ENCODE results near the gene CSN2.

DNA sequence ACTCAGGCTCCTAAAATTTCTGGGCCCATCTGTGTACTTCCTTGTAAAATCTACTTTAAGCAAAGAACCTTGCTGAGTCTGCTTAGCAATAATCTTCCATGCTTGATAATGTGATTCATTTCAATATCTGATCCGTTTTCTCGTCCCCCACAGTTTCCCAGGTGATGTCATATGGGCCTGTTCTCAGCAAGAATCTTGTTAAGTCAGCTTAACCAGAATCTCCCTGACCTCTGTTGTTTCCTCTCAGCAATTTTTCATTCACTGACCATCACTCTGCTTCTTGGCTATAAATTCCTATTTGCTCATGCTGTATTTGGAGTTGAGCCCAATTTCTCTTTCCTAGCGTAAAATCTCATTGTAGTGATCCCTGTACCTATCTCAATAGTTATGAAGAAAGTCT lies 13.9 kb downstream of the CSN2 start:
- TF ChIP-seq TEAD4 (IDR thresholded peaks at IDR 0.05) (no peak), EP300 (IDR thresholded peaks at IDR 0.05; ENCODE audit: borderline replicate concordance) (no peak), FOXM1 (IDR thresholded peaks at IDR 0.05; ENCODE audit: borderline replicate concordance, low read depth) (no peak), EGR1 (IDR thresholded peaks at IDR 0.05) (no peak), RAD21 (IDR thresholded peaks at IDR 0.05; ENCODE audit: low read depth) (no peak), TAF1 (IDR thresholded peaks at IDR 0.05; ENCODE audit: low read depth) (no peak), CEBPB (IDR thresholded peaks at IDR 0.05) (no peak), YY1 (IDR thresholded peaks at IDR 0.05; ENCODE audit: low read depth) (no peak), CREB1 (IDR thresholded peaks at IDR 0.05; ENCODE audit: low read depth) (no peak), NFIC (IDR thresholded peaks at IDR 0.05) (no peak)
- TF ChIP-seq, protein P1, sequence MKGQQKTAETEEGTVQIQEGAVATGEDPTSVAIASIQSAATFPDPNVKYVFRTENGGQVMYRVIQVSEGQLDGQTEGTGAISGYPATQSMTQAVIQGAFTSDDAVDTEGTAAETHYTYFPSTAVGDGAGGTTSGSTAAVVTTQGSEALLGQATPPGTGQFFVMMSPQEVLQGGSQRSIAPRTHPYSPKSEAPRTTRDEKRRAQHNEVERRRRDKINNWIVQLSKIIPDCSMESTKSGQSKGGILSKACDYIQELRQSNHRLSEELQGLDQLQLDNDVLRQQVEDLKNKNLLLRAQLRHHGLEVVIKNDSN (IDR thresholded peaks at IDR 0.05), result no peak
- TF ChIP-seq, protein P2, sequence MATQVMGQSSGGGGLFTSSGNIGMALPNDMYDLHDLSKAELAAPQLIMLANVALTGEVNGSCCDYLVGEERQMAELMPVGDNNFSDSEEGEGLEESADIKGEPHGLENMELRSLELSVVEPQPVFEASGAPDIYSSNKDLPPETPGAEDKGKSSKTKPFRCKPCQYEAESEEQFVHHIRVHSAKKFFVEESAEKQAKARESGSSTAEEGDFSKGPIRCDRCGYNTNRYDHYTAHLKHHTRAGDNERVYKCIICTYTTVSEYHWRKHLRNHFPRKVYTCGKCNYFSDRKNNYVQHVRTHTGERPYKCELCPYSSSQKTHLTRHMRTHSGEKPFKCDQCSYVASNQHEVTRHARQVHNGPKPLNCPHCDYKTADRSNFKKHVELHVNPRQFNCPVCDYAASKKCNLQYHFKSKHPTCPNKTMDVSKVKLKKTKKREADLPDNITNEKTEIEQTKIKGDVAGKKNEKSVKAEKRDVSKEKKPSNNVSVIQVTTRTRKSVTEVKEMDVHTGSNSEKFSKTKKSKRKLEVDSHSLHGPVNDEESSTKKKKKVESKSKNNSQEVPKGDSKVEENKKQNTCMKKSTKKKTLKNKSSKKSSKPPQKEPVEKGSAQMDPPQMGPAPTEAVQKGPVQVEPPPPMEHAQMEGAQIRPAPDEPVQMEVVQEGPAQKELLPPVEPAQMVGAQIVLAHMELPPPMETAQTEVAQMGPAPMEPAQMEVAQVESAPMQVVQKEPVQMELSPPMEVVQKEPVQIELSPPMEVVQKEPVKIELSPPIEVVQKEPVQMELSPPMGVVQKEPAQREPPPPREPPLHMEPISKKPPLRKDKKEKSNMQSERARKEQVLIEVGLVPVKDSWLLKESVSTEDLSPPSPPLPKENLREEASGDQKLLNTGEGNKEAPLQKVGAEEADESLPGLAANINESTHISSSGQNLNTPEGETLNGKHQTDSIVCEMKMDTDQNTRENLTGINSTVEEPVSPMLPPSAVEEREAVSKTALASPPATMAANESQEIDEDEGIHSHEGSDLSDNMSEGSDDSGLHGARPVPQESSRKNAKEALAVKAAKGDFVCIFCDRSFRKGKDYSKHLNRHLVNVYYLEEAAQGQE (IDR thresholded peaks at IDR 0.05; ENCODE audit: low read depth), result no peak
- TF ChIP-seq, protein P3, sequence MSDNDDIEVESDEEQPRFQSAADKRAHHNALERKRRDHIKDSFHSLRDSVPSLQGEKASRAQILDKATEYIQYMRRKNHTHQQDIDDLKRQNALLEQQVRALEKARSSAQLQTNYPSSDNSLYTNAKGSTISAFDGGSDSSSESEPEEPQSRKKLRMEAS (IDR thresholded peaks at IDR 0.05), result no peak

All from Ishikawa (cell line).